ENCODE measurements around the gene PRKCD. TPM values are rescaled to one million over a fixed set of nuclear protein-coding genes. Genes with fewer than 3 reads are reported as not detected.

PRKCD gene
- total RNA-seq, 1 donor from 2014 or later, result 3.9 TPM

DNA sequence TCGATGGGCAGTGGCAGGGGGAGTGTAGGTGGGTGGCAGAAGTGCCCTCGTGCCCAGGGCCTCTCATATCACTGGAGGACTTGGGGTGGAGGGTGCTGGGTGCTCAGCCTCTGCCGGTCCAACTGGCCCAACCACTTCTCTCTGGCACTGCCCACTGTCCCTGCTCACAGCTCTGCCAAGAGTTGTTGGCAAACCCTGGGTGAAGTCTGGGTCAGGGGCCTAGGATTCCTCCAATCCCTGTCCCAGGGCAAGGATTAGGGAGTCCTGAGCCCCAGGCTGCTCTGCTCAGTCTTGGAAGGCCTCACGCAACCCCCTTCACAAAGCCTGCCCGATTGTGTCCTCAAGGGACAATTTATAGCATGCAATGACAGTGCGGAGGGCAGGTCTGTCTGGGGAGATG lies 5.2 kb upstream of the PRKCD start:
- no peaks in the 10 kb centered on the region for H3K27me3 ChIP-seq (ENCODE audit: control insufficient read depth, insufficient read depth, low read length)
- FAIRE-seq, result peak; percentile 55
- no peaks in the 10 kb centered on the region for H3K36me3 ChIP-seq (ENCODE audit: control insufficient read depth, insufficient read depth, low read length)
- peak; percentile 73 for DNase-seq (ENCODE audit: low read depth)
- H3K4me3 ChIP-seq (ENCODE audit: low read depth, low read length), result no peak overlapping the region
- no peak for TF ChIP-seq CTCF (IDR thresholded peaks at IDR 0.05; ENCODE audit: insufficient read depth, low read length, severe bottlenecking)

DNA sequence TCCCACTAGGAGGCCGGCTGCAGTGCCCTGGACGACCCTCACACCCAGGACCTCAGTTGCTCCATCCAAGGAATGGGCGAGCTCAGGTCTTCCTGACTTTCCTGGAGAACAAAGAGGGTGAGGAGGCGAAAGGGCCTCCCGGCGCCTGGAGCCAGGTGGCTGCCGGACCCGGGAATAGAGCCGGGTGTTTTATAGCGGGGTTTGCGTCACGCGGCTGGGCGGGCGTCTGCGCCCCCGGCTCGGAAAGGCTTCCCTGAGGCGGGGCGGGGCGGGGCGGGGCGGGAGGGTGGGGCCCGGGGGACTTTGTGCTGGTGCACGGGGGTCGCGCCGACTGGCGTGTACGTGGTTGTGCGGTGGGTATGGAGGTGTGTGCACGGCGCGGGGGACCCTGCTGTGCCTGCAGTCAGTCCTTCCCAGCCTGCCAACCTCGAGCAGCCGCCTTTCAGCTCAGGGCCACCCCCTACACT lies 4.6 kb upstream of the PRKCD start:
- DNase-seq (ENCODE audit: low read depth) (no peak), FAIRE-seq (no peak)
- Histone ChIP-seq H3K36me3 (ENCODE audit: control insufficient read depth, insufficient read depth, low read length) (no peaks in the 10 kb centered on the region), H3K27me3 (ENCODE audit: control insufficient read depth, insufficient read depth, low read length) (no peaks in the 10 kb centered on the region), H3K4me3 (ENCODE audit: low read depth, low read length) (no peak overlapping the region)
- TF ChIP-seq CTCF (IDR thresholded peaks at IDR 0.05; ENCODE audit: insufficient read depth, low read length, severe bottlenecking), result no peak

- peak; percentile 7 for FAIRE-seq
- no peak for DNase-seq (ENCODE audit: low read depth)
- no peak for TF ChIP-seq CTCF (IDR thresholded peaks at IDR 0.05; ENCODE audit: insufficient read depth, low read length, severe bottlenecking)
- Histone ChIP-seq H3K4me3 (ENCODE audit: low read depth, low read length) (no peak overlapping the region), H3K27me3 (ENCODE audit: control insufficient read depth, insufficient read depth, low read length) (no peaks in the 10 kb centered on the region), H3K36me3 (ENCODE audit: control insufficient read depth, insufficient read depth, low read length) (no peaks in the 10 kb centered on the region)
These were observed 2.9 kb upstream of the PRKCD start for GRCh38 chr3:53157974-53158580.

GRCh38 chr3:53158765-53159155 lies 2.2 kb upstream of the PRKCD start:
- Histone ChIP-seq H3K36me3 (ENCODE audit: control insufficient read depth, insufficient read depth, low read length) (no peaks in the 10 kb centered on the region), H3K4me3 (ENCODE audit: low read depth, low read length) (no peak overlapping the region), H3K27me3 (ENCODE audit: control insufficient read depth, insufficient read depth, low read length) (no peaks in the 10 kb centered on the region)
- no peak for TF ChIP-seq CTCF (IDR thresholded peaks at IDR 0.05; ENCODE audit: insufficient read depth, low read length, severe bottlenecking)
- no peak for FAIRE-seq
- no peak for DNase-seq (ENCODE audit: low read depth)

DNA sequence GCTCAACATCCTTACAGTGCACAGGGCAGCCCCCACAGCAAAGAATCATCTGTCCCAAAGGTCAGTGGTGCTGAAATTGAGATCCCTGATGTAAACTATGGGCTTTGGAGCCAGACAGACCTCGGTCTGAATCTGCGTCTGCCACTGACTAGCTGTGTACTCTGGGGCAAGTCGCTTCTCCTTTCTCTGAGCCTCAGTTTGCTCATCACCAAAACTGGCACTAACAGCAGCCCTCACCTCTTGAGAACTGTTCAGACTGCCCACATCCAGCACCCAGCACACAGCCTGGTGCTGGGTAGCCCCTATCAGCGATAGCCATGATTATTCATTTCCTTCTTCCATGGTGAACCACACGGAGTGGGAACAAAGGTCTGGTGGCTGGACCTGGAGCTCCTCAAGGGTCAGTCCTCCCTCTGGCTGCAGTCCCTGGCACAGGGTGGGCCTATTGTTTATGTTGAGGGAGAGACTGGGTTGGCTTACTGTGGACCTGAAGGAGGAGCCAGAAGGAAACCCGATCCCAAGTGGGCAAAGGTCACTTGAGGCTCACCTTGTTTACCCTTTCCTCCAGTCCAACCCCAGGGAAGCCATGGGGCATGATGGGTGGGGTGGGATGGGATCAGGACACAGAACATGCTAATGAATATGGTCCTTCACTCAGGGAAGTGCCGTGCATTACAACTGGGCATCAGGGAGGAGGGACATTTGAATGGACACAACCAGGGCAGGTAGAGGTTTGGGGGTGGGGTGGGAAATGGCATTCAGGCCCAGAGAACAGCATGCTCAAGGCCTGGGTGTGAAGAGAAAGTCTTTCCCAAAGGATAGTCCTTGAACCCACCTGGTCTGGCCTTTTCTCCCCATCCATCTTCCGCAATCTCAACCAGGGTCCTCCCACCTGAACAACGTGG lies 1.6 kb upstream of the PRKCD start:
- Histone ChIP-seq H3K36me3 (ENCODE audit: control insufficient read depth, insufficient read depth, low read length) (no peaks in the 10 kb centered on the region), H3K4me3 (ENCODE audit: low read depth, low read length) (no peak overlapping the region), H3K27me3 (ENCODE audit: control insufficient read depth, insufficient read depth, low read length) (no peaks in the 10 kb centered on the region)
- TF ChIP-seq CTCF (IDR thresholded peaks at IDR 0.05; ENCODE audit: insufficient read depth, low read length, severe bottlenecking), result no peak
- no peak for FAIRE-seq
- no peak for DNase-seq (ENCODE audit: low read depth)

All from bronchial epithelial cell (primary cell).